Measurements from ENCODE around the gene ZNF90.
"Not testable (repeated sequence)": the region's sequence is repeated elsewhere in the genome, so short reads cannot be mapped to it uniquely, and the experiment has no call there.

Gene ZNF90

GRCh38 chr19:20072936-20073335, 4.9 kb upstream of the ZNF90 start:
- DNase-seq (ENCODE audit: low read depth): no peak
- no peak for TF ChIP-seq CTCF (IDR thresholded peaks at IDR 0.05; ENCODE audit: control insufficient read depth, insufficient read depth, low read depth, low read length, missing control alignments)
- H3K4me3 ChIP-seq (ENCODE audit: control insufficient read depth, low read depth, low read length): no peak overlapping the region

GRCh38 chr19:20078581-20079031, 806 bp downstream of the ZNF90 start:
- H3K4me3 ChIP-seq (ENCODE audit: control insufficient read depth, low read depth, low read length): peak overlapping the region; percentile 58
- no peak for DNase-seq (ENCODE audit: low read depth)
- no peak for TF ChIP-seq CTCF (IDR thresholded peaks at IDR 0.05; ENCODE audit: control insufficient read depth, insufficient read depth, low read depth, low read length, missing control alignments)

- no peak overlapping the region for H3K4me3 ChIP-seq (ENCODE audit: control insufficient read depth, low read depth, low read length)
- TF ChIP-seq CTCF (IDR thresholded peaks at IDR 0.05; ENCODE audit: control insufficient read depth, insufficient read depth, low read depth, low read length, missing control alignments): no peak
- no peak for DNase-seq (ENCODE audit: low read depth)
These were observed 1.7 kb downstream of the ZNF90 start for GRCh38 chr19:20079476-20079875.

GRCh38 chr19:20080656-20081055, 2.9 kb downstream of the ZNF90 start:
- no peak overlapping the region for H3K4me3 ChIP-seq (ENCODE audit: control insufficient read depth, low read depth, low read length)
- TF ChIP-seq CTCF (IDR thresholded peaks at IDR 0.05; ENCODE audit: control insufficient read depth, insufficient read depth, low read depth, low read length, missing control alignments): no peak

GRCh38 chr19:20082232-20082833, 4.5 kb downstream of the ZNF90 start:
- DNase-seq (ENCODE audit: low read depth); H3K4me3 ChIP-seq (ENCODE audit: control insufficient read depth, low read depth, low read length): not testable (repeated sequence)

More at GRCh38 chr19:20080656-20081055, 2.9 kb downstream of the ZNF90 start:
- no peak for DNase-seq (ENCODE audit: low read depth)

GRCh38 chr19:20082876-20083275, 5.1 kb downstream of the ZNF90 start:
- DNase-seq (ENCODE audit: low read depth); H3K4me3 ChIP-seq (ENCODE audit: control insufficient read depth, low read depth, low read length): not testable (repeated sequence)

- TF ChIP-seq CTCF (IDR thresholded peaks at IDR 0.05; ENCODE audit: control insufficient read depth, insufficient read depth, low read depth, low read length, missing control alignments): no peak
- no peak overlapping the region for H3K4me3 ChIP-seq (ENCODE audit: control insufficient read depth, low read depth, low read length)
- no peak for DNase-seq (ENCODE audit: low read depth)
These were observed 24.3 kb downstream of the ZNF90 start for GRCh38 chr19:20102097-20102496.
